HuH-7.5 (cell line): ENCODE data around the gene MTMR2.

Source experiments
- DNase-seq: peaks from one replicate; pipeline ENCODE4 v3.0.0; 2011; ENCODE audit warnings: low spot score

The MTMR2 gene

GRCh38 chr11:95917193-95918036 is 6.5 kb downstream of the MTMR2 start:
- DNase-seq, result no peak

- DNase-seq, result no peak
These were observed 7.9 kb downstream of the MTMR2 start for GRCh38 chr11:95916049-95916448.

GRCh38 chr11:95915051-95915450 is 8.9 kb downstream of the MTMR2 start:
- DNase-seq, result no peak

- no peak for DNase-seq
These were observed 9.9 kb downstream of the MTMR2 start for GRCh38 chr11:95913830-95914615.

- DNase-seq, result no peak
These were observed 10.9 kb downstream of the MTMR2 start for GRCh38 chr11:95912902-95913560.

GRCh38 chr11:95911369-95911759 is 12.5 kb downstream of the MTMR2 start:
- DNase-seq, result no peak

- no peak for DNase-seq
These were observed 13.1 kb downstream of the MTMR2 start for GRCh38 chr11:95910638-95911368.

GRCh38 chr11:95908826-95909225 is 15.1 kb downstream of the MTMR2 start:
- no peak for DNase-seq

GRCh38 chr11:95907476-95907875 is 16.4 kb downstream of the MTMR2 start:
- DNase-seq, result no peak

- no peak for DNase-seq
These were observed 19.8 kb downstream of the MTMR2 start for GRCh38 chr11:95904009-95904650.

- DNase-seq, result no peak
These were observed 25.1 kb downstream of the MTMR2 start for GRCh38 chr11:95898782-95899181.

GRCh38 chr11:95897731-95898130 is 26.2 kb downstream of the MTMR2 start:
- DNase-seq, result no peak

- no peak for DNase-seq
These were observed 28.1 kb downstream of the MTMR2 start for GRCh38 chr11:95895815-95896214.

GRCh38 chr11:95892892-95893570 is 30.9 kb downstream of the MTMR2 start:
- no peak for DNase-seq

GRCh38 chr11:95892492-95892891 is 31.4 kb downstream of the MTMR2 start:
- no peak for DNase-seq

GRCh38 chr11:95891423-95892170 is 32.3 kb downstream of the MTMR2 start:
- no peak for DNase-seq

GRCh38 chr11:95888852-95889251 is 35.1 kb downstream of the MTMR2 start:
- DNase-seq, result no peak

GRCh38 chr11:95888439-95888838 is 35.5 kb downstream of the MTMR2 start:
- DNase-seq, result no peak

GRCh38 chr11:95886462-95886861 is 37.4 kb downstream of the MTMR2 start:
- no peak for DNase-seq

- no peak for DNase-seq
These were observed 39.1 kb downstream of the MTMR2 start for GRCh38 chr11:95884802-95885201.
